GM12878 (cell line): Measurements from ENCODE around the gene ENPP7. TPM values are rescaled to one million over a fixed set of nuclear protein-coding genes. Genes with fewer than 3 reads are reported as not detected.

Experiments
- ATAC-seq: fragments of 200-7000 bp; cut with Tn5 transposase; 3 replicates; pipeline ENCODE4 v1.9.1; 2020; ENCODE audit warnings: mild to moderate bottlenecking, moderate library complexity
- BruUV-seq: library from RNA; stranded (reverse); fragments of 400-500 nt; replicated peaks from 2 replicates; lab custom pipeline; 2021; lab: Mats Ljungman, UMichigan
- CTCF ChIA-PET: fragments of 300-600 bp; sonication (Branson Sonifier 250); formaldehyde crosslinking; extraction: SDS; loops from one replicate; lab custom pipeline; 2021; ENCODE audit warnings: inconsistent platforms; lab: Yijun Ruan, JAX
- POLR2A ChIA-PET: fragments of 350-600 bp; formaldehyde crosslinking; extraction: SDS; loops from one replicate; lab custom pipeline; 2021; ENCODE audit warnings: inconsistent platforms; lab: Charles Lee
- RAD21 ChIA-PET: fragments of 300-600 bp; sonication (Branson Sonifier 250); formaldehyde crosslinking; loops from one replicate; lab custom pipeline; 2023; ENCODE audit warnings: antibody characterized with exemption; ENCODE audit not compliant: unreplicated experiment; lab: Charles Lee
- SMC1A ChIA-PET: fragments of 300-600 bp; sonication (Branson Sonifier 250); formaldehyde crosslinking; loops from one replicate; lab custom pipeline; 2023; ENCODE audit not compliant: unreplicated experiment, uncharacterized antibody; lab: Charles Lee
- DNase-seq: peaks from one replicate; pipeline ENCODE4 v3.0.0-alpha.2; 2011; ENCODE audit warnings: low read depth, low spot score
- FAIRE-seq: peaks from 3 replicates; lab custom pipeline; 2011; peaks lifted over from hg19 to GRCh38; lab: Jason Lieb, UNC
- H2AFZ ChIP-seq: 2 replicates; pipeline ENCODE4 v1.6.0; 2011; ENCODE audit warnings: low read depth, low read length, control low read depth; ENCODE audit not compliant: control insufficient read depth
- H3K27ac ChIP-seq: 2 replicates; pipeline ENCODE4 v1.5.1; 2011; ENCODE audit warnings: control low read depth; ENCODE audit not compliant: control insufficient read depth, insufficient read depth
- H3K27me3 ChIP-seq, 2 experiments: replicated peaks in 1 of 2; 2 replicates each; pipeline versions ENCODE4 v1.6.0 to v1.6.1; 2011; ENCODE audit warnings: low read length in 1 of 2; ENCODE audit not compliant: control insufficient read depth in 2 of 2, insufficient read depth in 2 of 2
- H3K36me3 ChIP-seq, 2 experiments: 2 replicates each; pipeline ENCODE4 v1.5.1; 2011; ENCODE audit warnings: low read length in 1 of 2; ENCODE audit not compliant: control insufficient read depth in 2 of 2, insufficient read depth in 2 of 2
- H3K4me1 ChIP-seq: 2 replicates; pipeline ENCODE4 v1.6.1; 2011; ENCODE audit warnings: mild to moderate bottlenecking, low read length, moderate library complexity, mixed read lengths; ENCODE audit not compliant: control insufficient read depth, insufficient read depth
- H3K4me2 ChIP-seq: 2 replicates; pipeline ENCODE4 v1.6.0; 2011; ENCODE audit warnings: control low read depth; ENCODE audit not compliant: control insufficient read depth, insufficient read depth
- H3K4me3 ChIP-seq: fragments of 200-600 bp; sonication (generic); 2 replicates; pipeline ENCODE4 v1.5.1; 2016
- H3K79me2 ChIP-seq: 2 replicates; pipeline ENCODE4 v1.6.0; 2011; ENCODE audit warnings: low read length; ENCODE audit not compliant: control insufficient read depth, insufficient read depth
- H3K9ac ChIP-seq: 2 replicates; pipeline ENCODE4 v1.8.0; 2011; ENCODE audit warnings: low read length, control low read depth, mixed read lengths; ENCODE audit not compliant: control insufficient read depth, insufficient read depth
- H3K9me3 ChIP-seq: replicated peaks from 3 replicates; pipeline ENCODE4 v1.5.1; 2011; ENCODE audit warnings: mild to moderate bottlenecking, low read length; ENCODE audit not compliant: control insufficient read depth, insufficient read depth
- H4K20me1 ChIP-seq: 2 replicates; pipeline ENCODE4 v1.6.0; 2011; ENCODE audit not compliant: control insufficient read depth, insufficient read depth
- BCL3 ChIP-seq: IDR thresholded peaks from 2 replicates; pipeline ENCODE4 v1.6.1; 2011; ENCODE audit warnings: borderline replicate concordance, low read depth, mild to moderate bottlenecking, moderate library complexity, low read length; ENCODE audit not compliant: insufficient read depth, poor library complexity, severe bottlenecking
- CTCF ChIP-seq, 3 experiments: IDR thresholded peaks in 2 of 3; conservative IDR thresholded peaks in 1 of 3; 2 replicates each; pipeline ENCODE4 v1.5.1; 2011; ENCODE audit warnings: low read depth in 3 of 3, low read length in 3 of 3, mild to moderate bottlenecking in 3 of 3, control low read depth in 2 of 3, moderate library complexity in 2 of 3, inconsistent platforms in 1 of 3, mixed read lengths in 1 of 3; ENCODE audit not compliant: control insufficient read depth in 2 of 3, insufficient read depth in 1 of 3; ENCODE audit errors: extremely low read depth in 1 of 3
- FOS ChIP-seq: IDR thresholded peaks from 3 replicates; pipeline ENCODE4 v1.6.1; 2011; ENCODE audit warnings: borderline replicate concordance; ENCODE audit not compliant: insufficient read length; ENCODE audit errors: extremely low read depth
- FOXM1 ChIP-seq: IDR thresholded peaks from 2 replicates; pipeline ENCODE4 v1.6.1; 2012; ENCODE audit warnings: low read depth, mild to moderate bottlenecking, inconsistent platforms, low read length, moderate library complexity
- PBX3 ChIP-seq: IDR thresholded peaks from 2 replicates; pipeline ENCODE4 v1.6.1; 2011; ENCODE audit warnings: mild to moderate bottlenecking, low read depth, low read length, moderate library complexity; ENCODE audit not compliant: insufficient replicate concordance
- WGBS: methylation state at CpG from one replicate; pipeline ENCODE4 v1.1.6; 2016; ENCODE audit warnings: low lambda C conversion rate; ENCODE audit not compliant: insufficient replicate concordance, insufficient coverage; ENCODE audit errors: missing lambda C conversion rate; 5-methylcytosine and 5-hydroxymethylcytosine counted together
- in situ Hi-C: fragments of 300-500 bp; cut with MboI; formaldehyde crosslinking; loops from 9 replicates; pipeline ENCODE4 v1.14.3; 2018; ENCODE audit warnings: mixed read lengths
- intact Hi-C: fragments of 100-400 bp; cut with micrococcal nuclease; formaldehyde crosslinking; loops from one replicate; pipeline ENCODE4 v1.14.2; 2022; ENCODE audit not compliant: unreplicated experiment
- polyA plus RNA-seq, 11 experiments: library from polyadenylated mRNA; depleted of rRNA in 4 of 11; unstranded in 6 of 11; stranded (reverse) in 5 of 11; fragments of >200 nt; fragmentation: Nextera tagmentation in 4 of 11; fragmentation: Illumina TruSeq in 1 of 11; extraction: Ambion mirVana in 4 of 11; extraction: Trizol in 1 of 11; gene quantifications; 1 replicate in 1 of 11; 2 replicates in 10 of 11; pipeline versions ENCODE4 v1.2.1 to v1.2.3, GENCODE V29; 2011 to 2016; ENCODE audit warnings: inconsistent platforms in 2 of 11, missing spikeins in 2 of 11, low read depth in 1 of 11
- total RNA-seq, 4 experiments: library from RNA; depleted of rRNA in 3 of 4; stranded (reverse); fragments of >200 nt in 3 of 4; fragmentation: Illumina TruSeq in 1 of 4; extraction: Trizol in 1 of 4; gene quantifications; 2 replicates each; pipeline versions ENCODE4 v1.2.1 to v1.2.3, GENCODE V29; 2013 to 2021

ENPP7 gene
- total and polyA plus RNA-seq, 10 of the 15 experiments (the other 5 are each of a cell fraction or from before 2014, with no cell fraction given), result 0.04 to 0.41 (median 0.18) TPM; not detected in 1

GRCh38 chr17:79721993-79722671 is 8.6 kb upstream of the ENPP7 start:
- Histone ChIP-seq H3K4me2 (no peak overlapping the region), H3K27me3 (no peaks in the 10 kb centered on the region), H3K27ac (no peak overlapping the region), H3K36me3 (no peaks in the 10 kb centered on the region), H3K79me2 (no peaks in the 10 kb centered on the region), H3K9me3 (no peaks in the 10 kb centered on the region), H3K9ac (no peak overlapping the region), H3K4me3 (no peak overlapping the region), H4K20me1 (no peaks in the 10 kb centered on the region), H3K4me1 (no peaks in the 10 kb centered on the region), H2AFZ (no peak overlapping the region)
- FAIRE-seq, result no peak
- peak; percentile 41; the same call in 1 of the 3 replicates for ATAC-seq
- CTCF ChIA-PET, result no interaction called here
- intact Hi-C loops (no loop called here), in situ Hi-C loops (no loop called here)
- TF ChIP-seq FOS, result no peak
- TF ChIP-seq CTCF (IDR thresholded peaks at IDR 0.05 in 2 of 3, conservative IDR thresholded peaks at IDR 0.05 in 1 of 3; ENCODE audit: control insufficient read depth in 2 of 3, extremely low read depth in 1 of 3, insufficient read depth in 1 of 3, low read depth in 3 of 3, low read length in 3 of 3), result peak in 1 of 3 experiments; percentile 11; a peak in 1 of 6 replicates
- BruUV-seq, result no TSS peak
- no peak for DNase-seq
- WGBS, result 36% methylated on average over 10 of the region's 10 CpGs
- POLR2A ChIA-PET, result no interaction called here
- SMC1A ChIA-PET, result no interaction called here
- RAD21 ChIA-PET, result interaction anchor here (0.5 kb wide), 1 partner anchor 154 kb away, joined by 4 read pairs; no protein-coding TSS in a partner anchor

- Histone ChIP-seq H3K27me3 (no peaks in the 10 kb centered on the region), H3K79me2 (no peaks in the 10 kb centered on the region), H3K4me1 (no peaks in the 10 kb centered on the region), H3K4me3 (no peak overlapping the region), H2AFZ (no peak overlapping the region), H3K9ac (no peak overlapping the region), H4K20me1 (no peaks in the 10 kb centered on the region), H3K9me3 (no peaks in the 10 kb centered on the region), H3K4me2 (no peak overlapping the region), H3K27ac (no peak overlapping the region), H3K36me3 (no peaks in the 10 kb centered on the region)
- ChIA-PET RAD21 (interaction anchor here (0.5 kb wide), 1 partner anchor 153 kb away, joined by 4 read pairs; no protein-coding TSS in a partner anchor), POLR2A (no interaction called here), SMC1A (no interaction called here), CTCF (no interaction called here)
- intact Hi-C loops, result no loop called here
- 63% methylated on average over 10 of the region's 10 CpGs for WGBS
- FAIRE-seq (no peak), DNase-seq (no peak), ATAC-seq (no peak)
- TF ChIP-seq FOXM1, result no peak
- TF ChIP-seq PBX3, result peak; percentile 24
- TF ChIP-seq BCL3, result peak; percentile 87
- in situ Hi-C loops, result no loop called here
- BruUV-seq, result no TSS peak
Observed at GRCh38 chr17:79722787-79723186, 8.0 kb upstream of the ENPP7 start.
